Adrenal gland (tissue), 5 donors: Measurements from ENCODE around the gene OLFM2.

Experiments used
- POLR2A ChIP-seq, 2 donors: fragments of 450-650 bp; IDR thresholded peaks; one replicate each; pipeline ENCODE4 v1.6.1; 2017; ENCODE audit warnings: antibody characterized with exemption in 2 of 2, mild to moderate bottlenecking in 2 of 2, moderate library complexity in 1 of 2
- TF ChIP-seq, protein P1 (sequence below), 6 experiments: fragments of 450-650 bp in 4 of 6; fragments of 200-600 bp in 2 of 6; sonication (generic) in 1 of 6; IDR thresholded peaks; 1 replicate in 5 of 6; 2 replicates in 1 of 6; pipeline versions ENCODE4 v1.5.1 to v1.8.0; 2016 to 2021; ENCODE audit warnings: antibody characterized with exemption in 6 of 6, mild to moderate bottlenecking in 2 of 6, moderate library complexity in 1 of 6
- donor health status: DM: no; HTN: no; CAD: no.

DNA sequence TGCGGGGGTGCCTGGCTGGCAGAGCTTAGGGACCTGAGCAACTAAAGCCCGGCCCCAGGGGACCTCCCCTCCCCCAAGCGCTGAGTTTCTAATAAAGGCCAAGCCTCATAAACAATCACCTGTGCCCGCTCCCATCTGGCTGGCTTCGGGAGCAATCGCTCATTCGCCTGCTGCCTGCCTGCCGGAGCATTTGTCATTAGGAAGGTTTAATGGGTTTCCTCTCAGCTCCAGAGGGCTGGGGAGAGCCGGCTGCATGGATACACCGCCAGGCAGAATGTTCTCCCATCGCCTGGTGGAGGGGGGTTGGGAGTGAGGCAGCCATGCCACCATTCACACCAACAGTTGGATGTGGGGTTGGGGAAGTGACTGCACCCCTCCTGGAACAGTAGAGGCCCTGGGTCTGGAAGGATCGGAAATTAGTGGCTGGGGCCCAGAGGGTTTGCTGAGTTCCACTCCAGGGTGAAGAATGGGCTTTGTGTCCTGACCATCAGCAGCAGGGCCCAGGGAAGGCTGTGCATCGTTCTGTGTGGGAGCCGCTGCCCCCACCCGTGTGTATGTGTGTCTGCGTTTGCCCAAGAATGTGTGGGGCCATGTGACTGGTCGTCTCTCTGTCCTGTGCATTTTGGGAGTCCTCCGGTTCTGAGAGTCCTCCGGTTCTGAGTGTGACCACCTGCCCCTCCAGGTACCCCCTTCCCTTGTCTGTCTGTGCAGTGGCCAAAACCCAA, 85.9 kb downstream of the OLFM2 start:
- TF ChIP-seq POLR2A (IDR thresholded peaks at IDR 0.05), result no peak
- TF ChIP-seq, protein P1, sequence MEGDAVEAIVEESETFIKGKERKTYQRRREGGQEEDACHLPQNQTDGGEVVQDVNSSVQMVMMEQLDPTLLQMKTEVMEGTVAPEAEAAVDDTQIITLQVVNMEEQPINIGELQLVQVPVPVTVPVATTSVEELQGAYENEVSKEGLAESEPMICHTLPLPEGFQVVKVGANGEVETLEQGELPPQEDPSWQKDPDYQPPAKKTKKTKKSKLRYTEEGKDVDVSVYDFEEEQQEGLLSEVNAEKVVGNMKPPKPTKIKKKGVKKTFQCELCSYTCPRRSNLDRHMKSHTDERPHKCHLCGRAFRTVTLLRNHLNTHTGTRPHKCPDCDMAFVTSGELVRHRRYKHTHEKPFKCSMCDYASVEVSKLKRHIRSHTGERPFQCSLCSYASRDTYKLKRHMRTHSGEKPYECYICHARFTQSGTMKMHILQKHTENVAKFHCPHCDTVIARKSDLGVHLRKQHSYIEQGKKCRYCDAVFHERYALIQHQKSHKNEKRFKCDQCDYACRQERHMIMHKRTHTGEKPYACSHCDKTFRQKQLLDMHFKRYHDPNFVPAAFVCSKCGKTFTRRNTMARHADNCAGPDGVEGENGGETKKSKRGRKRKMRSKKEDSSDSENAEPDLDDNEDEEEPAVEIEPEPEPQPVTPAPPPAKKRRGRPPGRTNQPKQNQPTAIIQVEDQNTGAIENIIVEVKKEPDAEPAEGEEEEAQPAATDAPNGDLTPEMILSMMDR (IDR thresholded peaks at IDR 0.05), result no peak
